NCI-H82 treated with DMSO at 0.1 percent for 48 hours (cell line): ENCODE results near the gene SNPH.

ENCODE experiments used
- DNase-seq: peaks from one replicate; lab custom pipeline; 2025; ENCODE audit not compliant: unreplicated experiment; lab: John Stamatoyannopoulos, UW

SNPH gene

DNA sequence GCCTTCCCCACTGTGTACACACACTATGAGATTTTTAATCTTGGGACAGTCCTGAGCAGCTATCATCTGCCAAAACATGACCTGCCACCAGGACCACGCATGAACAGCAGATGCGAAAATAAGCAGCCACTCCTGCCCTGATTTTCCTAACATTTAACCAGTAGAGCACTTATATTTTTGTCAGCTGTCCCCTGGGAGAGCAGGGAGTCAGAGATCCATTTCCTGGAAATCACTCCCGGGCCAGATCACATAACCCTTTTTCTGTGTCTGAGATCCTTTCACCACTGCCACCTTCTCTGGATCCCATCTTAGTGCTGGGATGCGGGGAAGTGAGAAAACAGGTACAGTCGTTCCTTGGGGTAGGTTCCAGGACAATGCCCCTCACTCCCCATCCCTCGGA lies 57.2 kb downstream of the SNPH start:
- DNase-seq, result no peak

DNA sequence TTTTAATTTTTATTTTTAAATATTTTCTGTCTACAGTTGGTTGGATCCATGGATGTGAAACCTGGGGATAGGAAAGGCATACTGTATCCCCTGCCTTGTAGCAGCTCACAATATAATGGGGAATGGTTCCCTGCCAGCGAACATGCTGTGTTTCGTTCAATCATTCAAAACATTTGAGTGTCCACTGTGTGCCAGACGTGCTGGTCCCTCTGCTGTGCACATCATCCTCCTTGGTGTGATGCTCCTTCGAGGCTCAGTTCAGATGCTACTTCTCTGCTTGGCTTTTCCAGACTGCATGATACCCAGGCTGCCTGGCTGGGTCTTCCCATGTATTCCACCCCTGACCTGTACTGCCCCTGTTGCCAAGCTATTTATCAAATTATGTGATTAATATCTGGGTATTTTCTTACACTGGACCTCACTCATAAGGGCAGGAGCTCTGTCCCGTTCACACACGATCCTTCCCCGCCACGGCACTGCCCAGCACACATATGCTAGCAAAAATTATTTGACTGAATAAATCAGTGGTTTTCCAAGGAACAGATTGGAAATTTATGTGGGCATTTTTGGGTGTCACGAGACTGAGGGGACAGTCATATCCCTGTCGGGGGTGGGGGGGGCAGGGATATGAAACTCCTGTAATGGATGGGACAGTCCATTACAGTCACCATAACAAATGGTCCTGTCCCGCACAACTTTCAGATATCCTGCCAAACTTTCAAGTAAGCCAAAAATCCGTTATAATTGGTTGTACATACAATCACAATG lies 57.9 kb downstream of the SNPH start:
- no peak for DNase-seq

DNA sequence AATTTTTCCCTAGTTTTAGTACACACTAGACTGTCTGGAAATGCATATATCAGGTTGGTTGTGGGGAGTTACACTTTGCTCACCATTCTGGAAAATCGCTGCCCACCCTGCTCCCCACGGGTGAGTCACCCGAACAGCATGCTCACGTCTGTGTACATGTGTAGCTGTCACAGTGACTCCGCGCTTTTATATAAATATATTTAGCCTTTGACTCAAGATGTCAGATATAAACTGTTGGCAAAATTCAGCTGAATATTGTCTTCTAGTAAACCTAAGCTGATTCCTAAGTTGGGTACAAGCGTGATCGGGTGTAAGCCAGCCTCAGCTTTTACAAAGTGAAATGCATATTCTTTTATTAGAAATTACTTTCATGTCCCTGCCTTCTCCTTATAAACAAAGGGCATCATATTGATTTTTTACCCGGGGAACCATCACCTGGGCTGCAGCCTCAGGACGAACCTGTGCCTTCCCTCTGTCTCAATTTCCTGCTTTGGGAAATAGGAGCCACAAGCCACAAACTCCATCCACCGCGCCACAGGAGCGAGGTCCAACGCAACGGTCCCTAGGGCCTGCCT lies 58.6 kb downstream of the SNPH start:
- DNase-seq, result no peak

DNA sequence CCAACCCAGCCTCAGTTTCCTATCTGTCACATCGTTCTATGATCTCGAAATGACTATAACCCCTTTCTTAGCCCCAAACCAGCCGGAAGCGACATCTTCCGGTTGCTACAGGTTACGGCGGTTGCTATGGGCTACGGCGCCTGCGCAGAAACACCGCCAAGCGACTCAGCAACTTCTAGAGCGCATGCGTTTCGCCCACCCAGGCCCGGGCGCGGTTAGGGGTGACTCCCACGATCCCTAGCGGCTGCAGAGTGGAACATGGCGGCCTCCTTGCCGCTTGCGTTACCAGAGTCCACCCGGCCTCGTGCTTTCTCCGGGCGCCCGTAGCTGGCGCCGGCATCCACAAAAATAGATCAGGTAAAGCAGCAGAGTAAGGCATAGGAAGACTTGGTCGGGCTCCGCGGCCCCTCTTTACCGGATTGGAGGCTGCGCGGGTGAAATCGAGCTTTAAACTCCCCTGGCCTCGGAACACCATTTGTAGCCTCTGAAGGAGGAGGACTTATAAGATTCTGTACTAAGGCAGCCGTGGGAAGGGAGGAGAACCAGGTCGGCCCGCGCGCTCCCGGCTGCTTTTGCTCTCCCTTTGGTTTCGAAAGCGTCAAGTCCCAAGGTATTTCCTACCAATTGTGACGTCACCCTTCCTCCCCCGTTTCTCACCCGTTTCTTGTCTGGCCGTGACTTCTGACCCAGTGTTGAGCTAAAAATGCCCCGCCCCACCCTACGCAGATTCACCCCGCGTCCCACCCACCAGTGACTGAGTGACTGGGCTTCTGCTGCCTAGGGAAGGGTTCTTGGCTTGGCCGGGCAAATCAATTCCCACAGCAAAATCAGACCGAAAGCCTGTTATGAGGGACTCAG lies 59.3 kb downstream of the SNPH start:
- peak; percentile 78 for DNase-seq

DNA sequence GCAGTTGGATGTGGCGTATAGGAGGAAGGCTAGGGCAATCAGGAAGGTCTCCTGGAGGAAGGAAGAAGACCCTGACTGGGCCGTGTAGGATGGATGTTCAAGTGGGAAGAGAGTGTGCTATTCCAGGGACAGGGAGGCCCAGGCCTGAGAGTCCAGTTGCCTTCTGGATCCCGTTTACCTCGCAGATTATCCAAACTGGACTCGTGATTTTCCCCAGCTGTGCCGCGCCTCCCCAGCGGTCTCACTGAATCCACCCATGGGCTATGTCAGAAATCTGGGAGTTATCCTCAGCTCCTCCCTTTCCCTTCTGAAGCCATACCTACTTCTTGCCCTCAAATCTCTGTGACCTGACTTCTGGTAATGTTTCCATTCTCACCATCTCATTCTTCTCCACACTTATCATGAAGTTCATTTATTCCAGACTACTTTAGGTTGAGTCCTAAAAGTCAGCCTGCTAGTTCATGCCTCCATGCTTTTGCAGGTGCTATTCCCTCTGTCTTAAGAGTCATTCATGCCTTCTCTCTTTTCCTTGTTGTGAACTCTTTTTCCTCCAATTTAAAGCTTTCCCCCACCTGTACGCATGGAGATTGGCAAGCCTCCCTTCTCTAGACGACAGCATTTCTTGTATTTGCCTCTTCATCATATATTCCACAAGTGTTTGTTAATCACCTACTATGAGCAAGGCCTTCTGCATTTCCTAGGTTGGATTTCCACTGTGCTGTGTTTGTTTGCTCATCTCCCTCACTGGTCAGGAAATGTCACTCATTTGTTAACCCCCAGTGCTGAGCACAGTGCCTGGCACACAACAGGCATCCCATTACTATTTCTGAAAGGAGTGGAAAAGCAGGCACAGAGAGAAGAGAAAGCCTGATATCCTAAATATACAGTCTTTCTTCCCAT lies 60.2 kb downstream of the SNPH start:
- DNase-seq, result no peak

DNA sequence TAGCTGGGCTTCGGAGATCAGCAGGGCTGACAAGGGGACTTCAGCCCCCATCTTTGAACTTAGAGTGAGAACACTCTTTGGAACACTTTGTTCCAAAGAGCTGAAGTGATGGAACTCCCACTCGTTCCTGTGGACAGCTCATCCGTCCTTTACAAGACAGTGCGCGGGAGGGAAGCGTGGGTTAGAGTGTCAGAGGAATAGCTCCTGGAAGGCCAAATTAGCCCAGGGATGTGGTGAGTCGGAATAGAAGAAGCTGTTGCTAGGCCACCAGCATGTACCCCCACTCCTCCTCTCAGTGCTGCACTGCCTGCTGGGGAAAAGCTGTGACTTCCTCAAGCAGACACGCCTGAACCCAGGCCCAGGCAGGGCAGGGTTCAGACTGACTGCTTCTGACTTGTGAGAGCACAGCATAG lies 61.2 kb downstream of the SNPH start:
- no peak for DNase-seq

DNA sequence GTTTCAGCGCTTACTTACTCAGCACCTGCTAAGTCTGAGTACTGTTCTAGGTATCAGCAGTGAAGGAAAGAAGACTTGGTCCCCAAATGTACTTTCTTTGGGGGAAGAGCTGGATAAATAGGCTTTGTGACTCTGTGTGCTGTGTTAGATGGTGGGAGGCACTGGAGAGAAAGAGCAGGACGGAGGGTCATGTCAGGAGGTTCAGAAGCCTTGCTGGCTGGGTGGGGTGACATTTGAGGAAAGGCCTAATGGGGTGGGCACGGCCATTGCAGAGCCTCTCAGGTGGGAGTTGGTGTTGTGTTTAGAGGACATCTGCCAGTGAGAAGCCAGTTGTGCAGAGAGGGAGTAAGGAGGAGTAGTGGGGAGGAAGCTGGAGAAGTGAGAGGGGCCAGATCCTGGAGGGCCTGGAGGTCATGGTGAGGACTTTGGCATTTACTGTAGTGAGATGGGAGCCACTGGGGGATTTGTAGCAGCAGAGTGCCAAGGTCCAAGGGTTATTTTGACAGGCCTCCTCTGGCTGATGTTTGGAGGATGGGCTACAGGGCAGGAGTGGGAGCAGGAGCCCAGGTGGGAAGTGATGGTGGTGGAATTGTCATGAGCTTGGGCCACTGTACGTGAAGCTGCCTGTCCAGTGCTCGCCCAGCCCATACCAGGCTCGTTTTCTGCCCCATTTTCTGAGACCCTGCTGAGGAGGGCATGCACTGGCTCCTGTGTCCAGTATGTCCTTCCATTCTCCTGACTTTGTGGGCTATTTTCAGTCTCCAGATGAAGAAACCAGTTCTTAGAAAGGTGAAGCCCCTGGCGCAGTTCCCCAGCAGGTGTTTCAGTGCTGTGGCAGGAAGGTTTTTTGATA lies 62.0 kb downstream of the SNPH start:
- no peak for DNase-seq

DNA sequence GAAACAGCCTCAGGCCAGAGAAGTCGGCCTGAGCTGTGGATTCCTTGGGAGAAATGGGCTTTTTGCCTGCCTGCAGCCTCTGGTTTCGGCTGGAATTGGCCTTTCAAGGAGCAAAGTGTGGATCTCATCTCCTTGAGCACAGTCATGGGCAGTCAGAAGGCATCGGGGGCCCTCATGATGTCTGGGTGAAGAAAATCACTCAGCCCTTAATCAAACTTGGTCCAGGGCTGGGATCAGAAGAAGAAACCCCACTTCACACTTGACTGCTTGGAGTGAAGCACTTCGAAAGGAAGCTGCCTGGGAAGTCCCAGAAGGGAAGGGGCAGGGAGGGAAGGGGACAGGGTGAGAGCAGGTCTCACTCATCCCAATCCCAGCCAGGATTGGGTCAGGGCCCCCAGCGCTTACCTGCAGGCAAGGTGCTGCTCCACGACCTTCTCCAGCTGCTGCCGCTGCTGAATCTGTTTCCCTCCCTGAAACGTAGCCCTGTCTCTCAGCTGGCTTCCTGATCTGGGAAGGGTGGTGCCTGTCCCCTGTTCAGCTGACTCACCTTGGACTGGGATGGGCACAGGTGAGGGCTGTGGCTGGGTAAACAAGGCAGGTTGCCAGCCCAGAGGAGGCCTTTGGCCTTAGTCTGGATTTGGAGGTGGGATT lies 62.7 kb downstream of the SNPH start, which contains the start of gene SDCBP2:
Gene SDCBP2, minus strand, starts transcription at position 460 of the 651 bp plus-strand sequence. CDS start 8,723 bp downstream, outside the sequence.
- no peak for DNase-seq

DNA sequence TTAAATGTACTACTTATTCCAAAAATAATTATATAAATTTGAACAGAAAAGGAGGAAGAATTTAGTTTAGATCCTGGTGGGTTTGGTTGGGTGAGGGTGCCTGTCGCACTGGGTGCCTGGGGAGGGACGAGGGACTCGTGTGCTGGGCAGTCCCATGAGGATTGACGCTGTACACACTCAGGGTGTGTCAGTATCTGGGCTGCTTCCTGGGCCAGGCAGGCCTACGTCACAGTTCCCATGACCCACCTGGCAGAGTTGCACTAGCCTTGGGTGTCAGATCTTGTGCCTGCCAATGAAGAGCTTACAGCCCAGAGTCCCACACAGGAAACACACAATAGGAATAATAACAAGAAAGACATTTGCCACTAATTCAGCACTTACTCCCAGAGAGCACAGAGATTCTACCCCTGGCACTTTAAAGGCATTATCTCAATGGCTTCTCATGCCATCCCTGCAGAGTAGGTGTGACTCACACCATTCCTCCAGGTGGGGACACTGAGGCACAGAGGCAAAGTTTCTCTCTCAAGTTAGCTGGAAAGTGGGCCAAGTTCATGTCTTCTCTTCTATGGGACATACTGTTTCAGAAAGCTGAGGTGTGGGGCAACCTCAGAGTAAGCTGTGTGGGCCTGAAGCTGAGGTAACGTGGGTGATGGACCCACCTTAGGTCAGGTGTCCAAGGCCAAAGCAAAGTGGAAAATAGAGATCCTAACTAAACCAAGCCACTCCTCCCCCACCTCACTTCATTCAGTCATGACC lies 64.2 kb downstream of the SNPH start:
- DNase-seq, result no peak

DNA sequence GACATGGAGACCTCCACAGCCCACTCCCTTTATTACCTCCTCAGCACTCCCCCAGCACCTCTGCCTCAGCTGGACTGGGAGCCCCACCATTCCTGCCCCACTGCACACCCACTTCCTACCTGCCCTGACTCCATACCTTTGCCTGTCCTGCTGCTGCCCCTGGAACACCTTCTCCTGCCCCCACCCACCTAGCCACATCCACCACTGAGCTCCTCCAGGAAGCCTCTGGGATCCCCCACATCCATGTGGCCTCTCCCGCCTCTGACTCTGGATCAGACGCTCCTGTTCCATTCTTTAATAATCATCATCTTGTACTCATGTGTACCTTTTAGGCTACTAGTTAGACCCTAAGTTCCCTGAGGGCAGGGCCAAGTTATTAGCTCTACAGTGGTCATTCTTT lies 65.0 kb downstream of the SNPH start:
- no peak for DNase-seq

DNA sequence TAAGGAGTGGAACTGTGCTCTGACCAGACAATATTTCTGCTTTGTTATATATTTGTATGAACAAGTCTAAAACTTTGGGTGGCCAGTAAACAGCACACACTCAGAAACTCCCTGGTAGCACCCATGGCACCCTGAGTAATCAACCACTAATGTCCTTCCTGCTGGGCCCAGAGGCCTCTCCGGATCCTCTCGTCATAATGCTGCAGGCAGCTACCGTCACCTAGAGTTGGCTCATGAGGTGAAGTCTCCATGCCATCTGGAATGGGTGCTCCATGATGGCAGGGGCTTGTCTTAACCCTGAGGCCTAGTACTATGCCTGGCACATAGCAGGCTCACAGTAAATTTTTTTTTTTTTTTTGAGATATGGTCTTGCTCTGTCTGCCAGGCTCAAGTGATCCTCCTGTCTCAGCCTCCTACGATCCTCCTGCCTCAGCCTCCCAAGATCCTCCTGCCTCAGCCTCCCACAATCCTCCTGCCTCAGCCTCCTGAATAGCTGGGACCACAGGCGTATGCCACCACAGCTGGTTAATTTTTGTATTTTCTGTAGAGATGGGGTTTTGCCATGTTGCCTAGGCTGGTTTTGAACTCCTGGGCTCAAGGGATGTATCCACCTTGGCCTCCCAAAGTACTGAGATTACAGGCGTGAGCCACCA lies 65.8 kb downstream of the SNPH start:
- no peak for DNase-seq

DNA sequence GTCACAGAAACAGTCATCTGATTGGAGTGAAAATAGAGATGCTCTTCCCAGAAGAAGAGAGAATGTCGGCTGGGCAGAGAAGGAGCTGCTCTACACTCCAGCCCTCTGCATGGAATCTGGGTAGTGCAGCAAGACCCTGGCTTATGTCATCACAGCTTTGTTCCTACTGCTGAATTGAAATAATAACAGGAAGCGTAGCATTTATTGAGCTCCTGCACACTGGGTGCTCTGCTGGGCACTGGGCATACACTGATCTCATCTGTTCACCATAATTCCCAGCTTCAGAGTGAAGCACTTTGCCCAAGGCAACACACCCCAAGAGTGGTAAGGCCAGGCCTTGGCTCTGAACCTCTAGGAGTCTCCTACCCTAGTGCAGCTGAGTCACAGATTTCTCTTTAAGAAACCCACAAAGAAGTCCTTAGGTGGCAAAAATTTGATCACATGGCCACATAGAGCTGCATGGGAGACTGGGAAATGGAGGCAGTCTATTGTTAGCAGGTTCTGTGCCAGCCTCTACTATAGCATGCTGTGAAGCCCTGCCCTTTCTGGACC lies 66.7 kb downstream of the SNPH start:
- DNase-seq, result no peak

DNA sequence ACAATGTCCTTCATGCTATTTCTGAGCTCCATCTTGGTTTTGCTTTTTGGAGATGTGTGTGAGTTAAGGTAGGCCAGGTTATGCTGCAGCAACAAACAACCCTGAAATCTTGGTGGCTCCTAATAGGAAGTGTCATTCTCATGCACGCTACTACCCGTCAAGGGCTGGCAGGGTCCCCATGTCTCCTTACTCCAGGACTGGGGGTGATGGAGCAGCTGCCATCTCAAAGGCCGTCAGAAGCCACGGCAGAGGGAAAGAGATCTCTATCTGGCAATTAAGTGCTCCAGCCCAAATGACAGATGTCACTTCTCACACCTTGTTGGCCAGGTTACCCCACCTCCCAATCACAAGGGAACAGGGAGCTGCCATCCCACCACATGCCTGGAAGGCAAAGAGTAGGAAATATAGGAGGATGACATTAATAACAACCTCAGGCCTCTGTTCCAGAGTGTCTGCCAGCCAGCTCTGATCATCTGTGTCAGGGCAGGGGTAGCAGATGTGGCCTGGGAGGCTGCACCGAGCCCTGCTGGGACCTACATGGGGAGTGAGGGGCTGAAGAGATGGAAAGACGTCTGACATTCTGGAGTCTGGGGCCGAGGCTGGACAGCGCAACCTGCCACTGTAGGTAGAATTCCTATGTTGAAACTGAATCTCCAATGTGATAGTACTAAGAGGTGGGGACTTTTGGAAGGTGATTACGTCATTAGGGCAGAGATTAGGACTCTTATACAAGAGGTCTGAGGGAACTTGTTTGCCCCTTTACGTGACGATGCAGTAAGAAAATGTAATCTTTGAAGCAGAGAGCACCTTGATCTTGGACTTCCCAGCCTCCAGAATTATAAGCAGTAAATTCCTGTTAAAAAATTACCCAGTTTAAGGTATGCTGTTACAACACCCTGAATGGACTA lies 67.6 kb downstream of the SNPH start:
- DNase-seq, result no peak

DNA sequence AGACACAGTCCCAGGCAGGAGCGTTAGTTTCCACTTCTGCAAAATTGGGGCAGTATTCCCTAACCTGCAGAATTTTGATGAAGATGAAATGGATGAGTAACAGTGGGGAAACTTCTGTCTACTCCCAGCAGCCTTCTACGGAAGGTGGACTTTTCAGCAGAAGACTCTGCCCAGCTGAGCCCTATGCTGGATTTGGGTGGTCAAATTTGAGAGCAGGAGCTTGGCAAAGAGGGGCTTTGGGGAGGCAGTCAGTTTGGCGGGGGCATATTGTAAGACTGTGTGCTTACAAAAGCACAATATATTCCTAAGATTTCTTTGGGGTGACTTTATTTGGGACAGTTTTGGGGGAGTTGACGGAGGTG lies 68.3 kb downstream of the SNPH start:
- DNase-seq, result no peak

DNA sequence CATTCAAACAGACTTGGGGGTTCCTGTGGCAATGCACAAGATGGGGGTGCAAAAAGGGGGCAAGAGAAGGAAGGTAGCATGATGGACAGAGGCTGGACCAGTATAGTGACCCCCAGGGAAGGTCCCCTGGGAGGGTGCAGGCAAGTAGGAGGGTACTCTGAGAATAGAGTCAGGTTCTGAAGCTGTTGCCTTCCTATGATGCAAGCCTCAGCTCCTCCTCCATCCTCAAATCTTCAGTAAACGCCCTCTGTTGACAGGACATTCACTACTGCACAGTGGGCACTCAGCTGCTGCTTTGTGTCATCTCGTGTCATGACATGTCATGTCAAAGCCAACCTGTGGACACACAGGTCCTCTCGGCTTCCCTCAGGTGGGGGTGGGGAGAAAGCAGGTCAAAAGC lies 68.7 kb downstream of the SNPH start:
- no peak for DNase-seq

DNA sequence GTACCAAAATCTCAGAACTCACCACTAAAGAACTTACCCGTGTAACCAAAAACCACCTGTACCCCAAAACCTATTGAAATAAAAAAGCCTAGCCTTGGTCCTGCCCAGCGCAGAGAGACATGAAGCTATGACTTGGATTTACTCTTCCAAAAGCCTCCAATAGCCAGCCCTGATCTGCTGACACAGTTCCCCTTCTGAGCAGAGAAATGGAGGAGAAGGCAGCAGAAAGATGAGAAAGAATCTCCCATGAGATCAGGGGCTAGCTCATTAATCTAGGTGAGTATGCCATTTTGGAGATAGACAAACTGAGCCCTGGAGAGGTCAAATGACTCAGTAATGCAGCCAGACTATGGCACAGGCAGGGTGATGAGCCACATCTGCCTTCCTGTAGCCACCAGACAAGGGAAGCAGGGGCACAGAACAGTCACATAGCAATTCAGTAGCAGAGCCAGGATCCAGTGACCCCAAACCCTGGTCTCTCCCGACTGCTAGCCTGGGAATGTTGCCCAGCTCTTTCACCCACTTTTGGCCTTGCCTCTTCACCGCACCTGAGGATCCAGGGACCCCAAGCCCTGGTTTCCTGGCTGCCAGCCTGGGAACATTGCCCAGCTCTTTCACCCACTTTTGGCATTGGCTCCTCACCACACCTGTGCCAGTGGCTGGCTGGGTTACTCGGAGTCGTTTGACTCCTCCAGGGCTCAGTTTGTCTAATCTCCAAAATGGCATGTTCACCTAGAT lies 70.0 kb downstream of the SNPH start:
- DNase-seq, result no peak
